Measurements from ENCODE around the gene HOXC5. TPM values are rescaled to one million over a fixed set of nuclear protein-coding genes. Genes with fewer than 3 reads are reported as not detected.

HOXC5 gene
- total RNA-seq, 4 donors from 2014 or later = 1.4 to 2.7 (median 1.7) TPM

- Histone ChIP-seq H3K4me1 (peaks cover 0 to 79% (median 12%) of the 10 kb centered on the region in 4 donors), H3K4me3 (peak overlapping the region; percentile 8 to 38 (median 18)), H3K27ac (peak overlapping the region; percentile 78 to 99 (median 92)), H3K36me3 (no peaks in the 10 kb centered on the region), H3K27me3 (peaks cover 0 to 55% of the 10 kb centered on the region in 2 donors), H3K9me3 (no peaks in the 10 kb centered on the region)
- 18 to 44% methylated on average over 30 to 36 of the region's 36 CpGs for WGBS, 2 donors
- DNase-seq (ENCODE audit: low spot score in 2 of 2) = no peak
- TF ChIP-seq POLR2A (IDR thresholded peaks at IDR 0.05) = no peak
These were observed 18.4 kb upstream of the HOXC5 start for GRCh38 chr12:54014377-54015017.

GRCh38 chr12:54015018-54015931 lies 17.6 kb upstream of the HOXC5 start:
- 52 to 66% methylated on average over 23 of the region's 23 CpGs for WGBS, 2 donors
- Histone ChIP-seq H3K4me3 (peak overlapping the region in 3 of 4 donors; percentile 8 to 38 (median 16)), H3K4me1 (peaks cover 0 to 78% (median 11%) of the 10 kb centered on the region in 4 donors), H3K36me3 (no peaks in the 10 kb centered on the region), H3K27ac (peak overlapping the region in 3 of 4 donors; percentile 87 to 99 (median 96)), H3K9me3 (no peaks in the 10 kb centered on the region), H3K27me3 (peaks cover 0 to 49% of the 10 kb centered on the region in 2 donors)
- DNase-seq (ENCODE audit: low spot score in 2 of 2) = no peak
- TF ChIP-seq, protein P1, sequence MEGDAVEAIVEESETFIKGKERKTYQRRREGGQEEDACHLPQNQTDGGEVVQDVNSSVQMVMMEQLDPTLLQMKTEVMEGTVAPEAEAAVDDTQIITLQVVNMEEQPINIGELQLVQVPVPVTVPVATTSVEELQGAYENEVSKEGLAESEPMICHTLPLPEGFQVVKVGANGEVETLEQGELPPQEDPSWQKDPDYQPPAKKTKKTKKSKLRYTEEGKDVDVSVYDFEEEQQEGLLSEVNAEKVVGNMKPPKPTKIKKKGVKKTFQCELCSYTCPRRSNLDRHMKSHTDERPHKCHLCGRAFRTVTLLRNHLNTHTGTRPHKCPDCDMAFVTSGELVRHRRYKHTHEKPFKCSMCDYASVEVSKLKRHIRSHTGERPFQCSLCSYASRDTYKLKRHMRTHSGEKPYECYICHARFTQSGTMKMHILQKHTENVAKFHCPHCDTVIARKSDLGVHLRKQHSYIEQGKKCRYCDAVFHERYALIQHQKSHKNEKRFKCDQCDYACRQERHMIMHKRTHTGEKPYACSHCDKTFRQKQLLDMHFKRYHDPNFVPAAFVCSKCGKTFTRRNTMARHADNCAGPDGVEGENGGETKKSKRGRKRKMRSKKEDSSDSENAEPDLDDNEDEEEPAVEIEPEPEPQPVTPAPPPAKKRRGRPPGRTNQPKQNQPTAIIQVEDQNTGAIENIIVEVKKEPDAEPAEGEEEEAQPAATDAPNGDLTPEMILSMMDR (IDR thresholded peaks at IDR 0.05) = no peak
- TF ChIP-seq EP300 (IDR thresholded peaks at IDR 0.05) (no peak), POLR2A (IDR thresholded peaks at IDR 0.05) (no peak)

DNA sequence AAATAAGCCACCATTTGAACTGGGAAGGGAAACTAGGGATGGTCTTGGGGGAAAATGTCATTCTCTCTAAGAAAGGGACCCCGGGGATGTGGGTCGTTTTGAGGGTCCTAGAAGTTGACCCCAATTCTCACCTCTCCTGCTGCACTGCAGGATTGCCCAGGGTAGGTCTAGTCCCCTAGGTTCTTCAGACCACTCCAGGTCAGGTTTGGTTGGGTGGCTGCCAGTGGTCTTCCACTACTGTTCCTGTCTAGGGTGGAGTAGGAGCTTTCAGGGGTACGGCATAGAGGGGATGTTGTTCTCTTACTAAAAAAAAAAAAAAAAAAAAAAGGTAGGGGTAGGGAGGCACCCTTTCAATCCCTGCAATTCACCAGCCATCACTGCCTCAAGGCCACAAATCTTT lies 16.8 kb upstream of the HOXC5 start:
- peak overlapping the region; percentile 87 to 99 (median 96) for H3K27ac ChIP-seq
- WGBS, 2 donors = 9 to 14% methylated on average over 3 of the region's 3 CpGs
- no peak for DNase-seq (ENCODE audit: low spot score in 2 of 2)
- H3K4me3 ChIP-seq = peak overlapping the region; percentile 53 to 74 (median 62)
- no peaks in the 10 kb centered on the region for H3K36me3 ChIP-seq
- TF ChIP-seq POLR2A (IDR thresholded peaks at IDR 0.05) (no peak), EP300 (IDR thresholded peaks at IDR 0.05) (no peak)
- TF ChIP-seq, protein P1 (IDR thresholded peaks at IDR 0.05) = no peak
- H3K27me3 ChIP-seq = peaks cover 0 to 52% of the 10 kb centered on the region in 2 donors
- no peaks in the 10 kb centered on the region for H3K9me3 ChIP-seq
- peaks cover 0 to 79% (median 15%) of the 10 kb centered on the region in 4 donors for H3K4me1 ChIP-seq

DNA sequence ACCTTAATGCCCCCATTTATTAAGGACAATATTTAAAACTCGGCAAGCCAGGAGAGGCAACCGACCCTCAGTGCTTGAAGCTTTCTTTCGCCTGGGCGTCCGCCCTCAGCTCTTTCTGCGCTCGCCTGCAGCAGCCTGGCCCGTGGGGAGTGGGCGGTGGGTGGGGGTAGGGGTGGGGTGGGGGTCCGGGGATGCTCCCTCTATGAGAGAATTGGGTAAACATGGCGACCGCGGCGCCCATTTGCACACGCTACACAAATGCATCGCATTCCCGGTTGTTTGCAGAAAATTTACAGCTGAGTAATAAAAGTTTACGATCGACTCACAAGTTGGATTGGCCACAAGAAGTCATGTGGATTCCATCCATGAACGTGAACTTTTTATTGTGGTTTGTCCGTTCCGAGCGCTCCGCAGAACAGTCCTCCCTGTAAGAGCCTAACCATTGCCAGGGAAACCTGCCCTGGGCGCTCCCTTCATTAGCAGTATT lies 16.3 kb upstream of the HOXC5 start:
- Histone ChIP-seq H3K9me3 (no peaks in the 10 kb centered on the region), H3K4me3 (peak overlapping the region; percentile 53 to 74 (median 62)), H3K4me1 (peaks cover 0 to 79% (median 16%) of the 10 kb centered on the region in 4 donors), H3K27me3 (peaks cover 0 to 51% of the 10 kb centered on the region in 2 donors), H3K27ac (peak overlapping the region; percentile 87 to 99 (median 96)), H3K36me3 (no peaks in the 10 kb centered on the region)
- TF ChIP-seq EP300 (IDR thresholded peaks at IDR 0.05) (peak in 1 of 2 donors; percentile 75), POLR2A (IDR thresholded peaks at IDR 0.05) (no peak)
- TF ChIP-seq, protein P1 (IDR thresholded peaks at IDR 0.05) = no peak
- 1% methylated on average over 25 of the region's 25 CpGs for WGBS, 2 donors
- DNase-seq (ENCODE audit: low spot score in 2 of 2) = no peak

GRCh38 chr12:54017027-54017788 lies 15.6 kb upstream of the HOXC5 start:
- Histone ChIP-seq H3K27ac (peak overlapping the region; percentile 87 to 99 (median 96)), H3K4me1 (peaks cover 0 to 82% (median 19%) of the 10 kb centered on the region in 4 donors), H3K36me3 (no peaks in the 10 kb centered on the region), H3K27me3 (peaks cover 0 to 46% of the 10 kb centered on the region in 2 donors), H3K4me3 (peak overlapping the region; percentile 53 to 74 (median 62)), H3K9me3 (no peaks in the 10 kb centered on the region)
- 1 to 2% methylated on average over 24 of the region's 24 CpGs for WGBS, 2 donors
- DNase-seq (ENCODE audit: low spot score in 2 of 2) = no peak
- no peak for TF ChIP-seq POLR2A (IDR thresholded peaks at IDR 0.05)
- TF ChIP-seq, protein P1 (IDR thresholded peaks at IDR 0.05) = no peak
- no peak for TF ChIP-seq EP300 (IDR thresholded peaks at IDR 0.05)
